SK-N-SH treated with all-trans-retinoic acid at 6 μM for 48 hours (cell line): ENCODE data around the gene DDX27.
A peak's percentile ranks its signal among the peaks of the same experiment; 100 is the strongest.

ENCODE experiments used
- ATAC-seq: fragments of 200-7000 bp; cut with Tn5 transposase; 3 replicates; pipeline ENCODE4 v1.9.1; 2020; ENCODE audit warnings: mild to moderate bottlenecking, moderate library complexity
- ARNTL ChIP-seq: fragments of 450-650 bp; formaldehyde crosslinking; IDR thresholded peaks from 2 replicates; pipeline ENCODE4 v1.5.0; 2020; ENCODE audit warnings: low read depth, mild to moderate bottlenecking, moderate library complexity, borderline replicate concordance
- BACH2 ChIP-seq: fragments of 250-450 bp; sonication (Bioruptor Pico); IDR thresholded peaks from 2 replicates; pipeline ENCODE4 v1.9.0; 2021; ENCODE audit warnings: mild to moderate bottlenecking, borderline replicate concordance
- CSDC2 ChIP-seq: fragments of 250-450 bp; sonication (Bioruptor Pico); IDR thresholded peaks from 2 replicates; pipeline ENCODE4 v1.5.0; 2020; ENCODE audit warnings: mild to moderate bottlenecking, moderate library complexity
- ESRRG ChIP-seq: fragments of 250-450 bp; sonication (Bioruptor Pico); IDR thresholded peaks from 2 replicates; pipeline ENCODE4 v1.6.1; 2021; ENCODE audit warnings: mild to moderate bottlenecking
- GLIS3 ChIP-seq: fragments of 250-450 bp; sonication (Bioruptor Pico); IDR thresholded peaks from 2 replicates; pipeline ENCODE4 v1.5.0; 2020; ENCODE audit warnings: mild to moderate bottlenecking, moderate library complexity
- ISL1 ChIP-seq: fragments of 250-450 bp; sonication (Bioruptor Pico); IDR thresholded peaks from 2 replicates; pipeline ENCODE4 v2.1.2; 2022; ENCODE audit warnings: mild to moderate bottlenecking, moderate library complexity
- OSR1 ChIP-seq: fragments of 250-450 bp; sonication (Bioruptor Pico); IDR thresholded peaks from 2 replicates; pipeline ENCODE4 v1.8.0; 2022; ENCODE audit warnings: moderate library complexity, mild to moderate bottlenecking, inconsistent platforms
- PPARA ChIP-seq: fragments of 250-450 bp; sonication (Bioruptor Pico); IDR thresholded peaks from 2 replicates; pipeline ENCODE4 v1.5.0; 2020; ENCODE audit warnings: mild to moderate bottlenecking, borderline replicate concordance
- RARB ChIP-seq: fragments of 250-450 bp; sonication (Bioruptor Pico); IDR thresholded peaks from 2 replicates; pipeline ENCODE4 v1.8.0; 2021; ENCODE audit warnings: mild to moderate bottlenecking, moderate library complexity
- SNAI2 ChIP-seq: fragments of 250-450 bp; sonication (Bioruptor Pico); IDR thresholded peaks from 2 replicates; pipeline ENCODE4 v1.5.0; 2020; ENCODE audit warnings: mild to moderate bottlenecking, moderate library complexity
- TCF4 ChIP-seq: fragments of 250-450 bp; sonication (Bioruptor Pico); IDR thresholded peaks from 2 replicates; pipeline ENCODE4 v1.8.0; 2021; ENCODE audit warnings: mild to moderate bottlenecking, moderate library complexity, borderline replicate concordance
- TOX ChIP-seq: fragments of 250-450 bp; sonication (Bioruptor Pico); IDR thresholded peaks from 2 replicates; pipeline ENCODE4 v1.8.0; 2021; ENCODE audit warnings: mild to moderate bottlenecking, moderate library complexity, borderline replicate concordance
- ZC3H10 ChIP-seq: fragments of 250-450 bp; sonication (Bioruptor Pico); IDR thresholded peaks from 2 replicates; pipeline ENCODE4 v1.5.1; 2021; ENCODE audit warnings: mild to moderate bottlenecking, moderate library complexity
- ZFP3 ChIP-seq: fragments of 250-450 bp; sonication (Bioruptor Pico); IDR thresholded peaks from 2 replicates; pipeline ENCODE4 v1.5.0; 2020; ENCODE audit warnings: mild to moderate bottlenecking, moderate library complexity
- ZNF565 ChIP-seq: fragments of 450-650 bp; formaldehyde crosslinking; conservative IDR thresholded peaks from 2 replicates; pipeline ENCODE4 v1.5.0; 2020; ENCODE audit warnings: low read depth, mild to moderate bottlenecking, moderate library complexity
- ZNF70 ChIP-seq: fragments of 450-650 bp; formaldehyde crosslinking; IDR thresholded peaks from 2 replicates; pipeline ENCODE4 v1.5.0; 2020; ENCODE audit warnings: mild to moderate bottlenecking, moderate library complexity
- ZNF8 ChIP-seq: fragments of 450-650 bp; formaldehyde crosslinking; IDR thresholded peaks from 2 replicates; pipeline ENCODE4 v1.5.0; 2020; ENCODE audit warnings: mild to moderate bottlenecking, moderate library complexity
- TF ChIP-seq, protein P1 (sequence below): fragments of 250-450 bp; sonication (Bioruptor Pico); IDR thresholded peaks from 2 replicates; pipeline ENCODE4 v1.8.0; 2020; ENCODE audit warnings: mild to moderate bottlenecking, moderate library complexity, borderline replicate concordance
- TF ChIP-seq, protein P2 (sequence below): fragments of 250-450 bp; sonication (Bioruptor Pico); IDR thresholded peaks from 2 replicates; pipeline ENCODE4 v1.5.1; 2021; ENCODE audit warnings: mild to moderate bottlenecking, moderate library complexity
- TF ChIP-seq, protein P3 (sequence below): fragments of 250-450 bp; sonication (Bioruptor Pico); IDR thresholded peaks from 2 replicates; pipeline ENCODE4 v1.5.0; 2020; ENCODE audit warnings: mild to moderate bottlenecking, moderate library complexity
- TF ChIP-seq, protein P4 (sequence below): fragments of 250-450 bp; sonication (Bioruptor Pico); IDR thresholded peaks from 2 replicates; pipeline ENCODE4 v1.5.1; 2020; ENCODE audit warnings: low read depth, mild to moderate bottlenecking, moderate library complexity

Gene DDX27

DNA sequence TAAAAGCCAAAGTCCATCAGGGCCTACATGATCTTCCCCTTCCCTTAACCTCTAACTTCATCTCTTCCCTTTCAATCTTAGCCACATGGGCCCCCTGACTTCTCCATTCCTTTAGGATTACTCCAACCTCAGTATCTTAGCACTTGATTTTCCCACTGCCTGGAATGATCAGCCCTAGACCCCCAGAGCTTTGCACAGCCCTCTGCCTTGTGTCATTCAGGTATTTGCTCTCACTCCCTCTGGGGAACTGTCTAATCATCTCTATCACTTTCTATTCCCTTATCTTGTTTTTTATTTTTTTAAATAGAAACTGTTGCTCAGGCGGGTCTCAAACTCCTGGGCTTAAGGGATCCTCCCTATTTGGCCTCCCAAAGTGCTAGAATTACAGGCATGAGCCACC is 72.0 kb downstream of the DDX27 start:
- peak; percentile 12 for ATAC-seq
- no peak for TF ChIP-seq OSR1 (CRISPR knock-in tag)
- no peak for TF ChIP-seq BACH2 (CRISPR knock-in tag)
- TF ChIP-seq, protein P1, sequence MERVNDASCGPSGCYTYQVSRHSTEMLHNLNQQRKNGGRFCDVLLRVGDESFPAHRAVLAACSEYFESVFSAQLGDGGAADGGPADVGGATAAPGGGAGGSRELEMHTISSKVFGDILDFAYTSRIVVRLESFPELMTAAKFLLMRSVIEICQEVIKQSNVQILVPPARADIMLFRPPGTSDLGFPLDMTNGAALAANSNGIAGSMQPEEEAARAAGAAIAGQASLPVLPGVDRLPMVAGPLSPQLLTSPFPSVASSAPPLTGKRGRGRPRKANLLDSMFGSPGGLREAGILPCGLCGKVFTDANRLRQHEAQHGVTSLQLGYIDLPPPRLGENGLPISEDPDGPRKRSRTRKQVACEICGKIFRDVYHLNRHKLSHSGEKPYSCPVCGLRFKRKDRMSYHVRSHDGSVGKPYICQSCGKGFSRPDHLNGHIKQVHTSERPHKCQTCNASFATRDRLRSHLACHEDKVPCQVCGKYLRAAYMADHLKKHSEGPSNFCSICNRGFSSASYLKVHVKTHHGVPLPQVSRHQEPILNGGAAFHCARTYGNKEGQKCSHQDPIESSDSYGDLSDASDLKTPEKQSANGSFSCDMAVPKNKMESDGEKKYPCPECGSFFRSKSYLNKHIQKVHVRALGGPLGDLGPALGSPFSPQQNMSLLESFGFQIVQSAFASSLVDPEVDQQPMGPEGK (CRISPR knock-in tag) = no peak
- TF ChIP-seq ZC3H10 (CRISPR knock-in tag) = no peak
- TF ChIP-seq ZNF8 (CRISPR knock-in tag) = no peak
- no peak for TF ChIP-seq SNAI2 (CRISPR knock-in tag)
- TF ChIP-seq ZNF70 (CRISPR knock-in tag) = no peak
- no peak for TF ChIP-seq PPARA (CRISPR knock-in tag)
- TF ChIP-seq, protein P2, sequence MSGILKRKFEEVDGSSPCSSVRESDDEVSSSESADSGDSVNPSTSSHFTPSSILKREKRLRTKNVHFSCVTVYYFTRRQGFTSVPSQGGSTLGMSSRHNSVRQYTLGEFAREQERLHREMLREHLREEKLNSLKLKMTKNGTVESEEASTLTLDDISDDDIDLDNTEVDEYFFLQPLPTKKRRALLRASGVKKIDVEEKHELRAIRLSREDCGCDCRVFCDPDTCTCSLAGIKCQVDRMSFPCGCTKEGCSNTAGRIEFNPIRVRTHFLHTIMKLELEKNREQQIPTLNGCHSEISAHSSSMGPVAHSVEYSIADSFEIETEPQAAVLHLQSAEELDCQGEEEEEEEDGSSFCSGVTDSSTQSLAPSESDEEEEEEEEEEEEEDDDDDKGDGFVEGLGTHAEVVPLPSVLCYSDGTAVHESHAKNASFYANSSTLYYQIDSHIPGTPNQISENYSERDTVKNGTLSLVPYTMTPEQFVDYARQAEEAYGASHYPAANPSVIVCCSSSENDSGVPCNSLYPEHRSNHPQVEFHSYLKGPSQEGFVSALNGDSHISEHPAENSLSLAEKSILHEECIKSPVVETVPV (CRISPR knock-in tag) = no peak
- no peak for TF ChIP-seq ISL1
- no peak for TF ChIP-seq RARB (CRISPR knock-in tag)

DNA sequence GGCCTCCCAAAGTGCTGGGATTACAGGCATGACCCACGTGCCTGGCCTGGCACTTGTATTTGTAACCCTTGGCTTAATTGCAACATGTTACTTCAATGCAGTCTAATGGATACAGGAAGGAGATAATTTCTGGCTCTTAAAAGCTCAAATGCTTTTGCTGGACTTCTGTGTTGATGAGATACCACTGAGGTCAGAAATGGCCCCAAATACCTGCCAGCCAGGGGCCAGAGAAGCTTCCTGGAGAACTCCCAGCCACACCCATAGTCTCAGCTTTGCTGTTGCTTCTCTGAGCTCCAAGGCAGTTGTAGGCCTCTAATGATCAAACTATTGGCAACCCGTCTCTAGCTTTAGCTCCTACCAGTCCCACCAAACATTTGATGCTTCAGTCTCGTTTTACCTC is 72.8 kb downstream of the DDX27 start:
- ATAC-seq = peak; percentile 3; the same call in 1 of the 3 replicates
- TF ChIP-seq ARNTL (no peak), ZNF565 (CRISPR knock-in tag) (no peak), BACH2 (CRISPR knock-in tag) (no peak), PPARA (CRISPR knock-in tag) (no peak), ISL1 (no peak), SNAI2 (CRISPR knock-in tag) (no peak), GLIS3 (CRISPR knock-in tag) (no peak), TOX (CRISPR knock-in tag) (no peak), ZFP3 (CRISPR knock-in tag) (no peak), ZNF70 (CRISPR knock-in tag) (no peak), ZC3H10 (CRISPR knock-in tag) (no peak), TCF4 (no peak), ZNF8 (CRISPR knock-in tag) (no peak)
- TF ChIP-seq, protein P1 (CRISPR knock-in tag) = no peak
- TF ChIP-seq, protein P2 (CRISPR knock-in tag) = no peak
- TF ChIP-seq, protein P3, sequence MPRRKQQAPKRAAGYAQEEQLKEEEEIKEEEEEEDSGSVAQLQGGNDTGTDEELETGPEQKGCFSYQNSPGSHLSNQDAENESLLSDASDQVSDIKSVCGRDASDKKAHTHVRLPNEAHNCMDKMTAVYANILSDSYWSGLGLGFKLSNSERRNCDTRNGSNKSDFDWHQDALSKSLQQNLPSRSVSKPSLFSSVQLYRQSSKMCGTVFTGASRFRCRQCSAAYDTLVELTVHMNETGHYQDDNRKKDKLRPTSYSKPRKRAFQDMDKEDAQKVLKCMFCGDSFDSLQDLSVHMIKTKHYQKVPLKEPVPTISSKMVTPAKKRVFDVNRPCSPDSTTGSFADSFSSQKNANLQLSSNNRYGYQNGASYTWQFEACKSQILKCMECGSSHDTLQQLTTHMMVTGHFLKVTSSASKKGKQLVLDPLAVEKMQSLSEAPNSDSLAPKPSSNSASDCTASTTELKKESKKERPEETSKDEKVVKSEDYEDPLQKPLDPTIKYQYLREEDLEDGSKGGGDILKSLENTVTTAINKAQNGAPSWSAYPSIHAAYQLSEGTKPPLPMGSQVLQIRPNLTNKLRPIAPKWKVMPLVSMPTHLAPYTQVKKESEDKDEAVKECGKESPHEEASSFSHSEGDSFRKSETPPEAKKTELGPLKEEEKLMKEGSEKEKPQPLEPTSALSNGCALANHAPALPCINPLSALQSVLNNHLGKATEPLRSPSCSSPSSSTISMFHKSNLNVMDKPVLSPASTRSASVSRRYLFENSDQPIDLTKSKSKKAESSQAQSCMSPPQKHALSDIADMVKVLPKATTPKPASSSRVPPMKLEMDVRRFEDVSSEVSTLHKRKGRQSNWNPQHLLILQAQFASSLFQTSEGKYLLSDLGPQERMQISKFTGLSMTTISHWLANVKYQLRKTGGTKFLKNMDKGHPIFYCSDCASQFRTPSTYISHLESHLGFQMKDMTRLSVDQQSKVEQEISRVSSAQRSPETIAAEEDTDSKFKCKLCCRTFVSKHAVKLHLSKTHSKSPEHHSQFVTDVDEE (CRISPR knock-in tag) = no peak

DNA sequence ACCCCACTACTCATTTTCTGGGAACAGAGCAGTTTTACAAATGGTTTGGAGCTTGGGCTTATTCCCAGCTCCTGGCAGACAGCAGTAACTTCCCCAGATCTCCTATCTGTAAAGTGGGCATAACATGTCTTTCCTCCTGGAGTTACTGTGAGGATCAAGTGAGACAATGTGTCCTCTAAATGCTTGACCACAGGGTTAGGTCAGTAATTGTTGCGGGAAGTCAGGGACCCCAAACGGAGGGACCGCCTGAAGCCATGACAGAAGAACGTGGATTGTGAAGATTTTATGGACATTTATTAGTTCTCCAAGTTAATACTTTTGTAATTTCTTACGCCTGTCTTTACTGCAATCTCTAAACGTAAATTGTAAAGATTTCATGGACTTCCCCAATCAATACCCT is 73.9 kb downstream of the DDX27 start:
- ATAC-seq = no peak
- TF ChIP-seq GLIS3 (CRISPR knock-in tag) (no peak), ARNTL (no peak), RARB (CRISPR knock-in tag) (no peak), CSDC2 (CRISPR knock-in tag) (no peak), ZFP3 (CRISPR knock-in tag) (no peak), PPARA (CRISPR knock-in tag) (no peak), ZC3H10 (CRISPR knock-in tag) (no peak), TOX (CRISPR knock-in tag) (no peak), TCF4 (no peak), SNAI2 (CRISPR knock-in tag) (no peak), ZNF565 (CRISPR knock-in tag) (no peak), ZNF8 (CRISPR knock-in tag) (no peak), ESRRG (CRISPR knock-in tag) (no peak)
- TF ChIP-seq, protein P3 (CRISPR knock-in tag) = no peak
- TF ChIP-seq, protein P4, sequence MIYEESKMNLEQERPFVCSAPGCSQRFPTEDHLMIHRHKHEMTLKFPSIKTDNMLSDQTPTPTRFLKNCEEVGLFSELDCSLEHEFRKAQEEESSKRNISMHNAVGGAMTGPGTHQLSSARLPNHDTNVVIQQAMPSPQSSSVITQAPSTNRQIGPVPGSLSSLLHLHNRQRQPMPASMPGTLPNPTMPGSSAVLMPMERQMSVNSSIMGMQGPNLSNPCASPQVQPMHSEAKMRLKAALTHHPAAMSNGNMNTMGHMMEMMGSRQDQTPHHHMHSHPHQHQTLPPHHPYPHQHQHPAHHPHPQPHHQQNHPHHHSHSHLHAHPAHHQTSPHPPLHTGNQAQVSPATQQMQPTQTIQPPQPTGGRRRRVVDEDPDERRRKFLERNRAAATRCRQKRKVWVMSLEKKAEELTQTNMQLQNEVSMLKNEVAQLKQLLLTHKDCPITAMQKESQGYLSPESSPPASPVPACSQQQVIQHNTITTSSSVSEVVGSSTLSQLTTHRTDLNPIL (CRISPR knock-in tag) = no peak
